GM12892 (cell line): ENCODE measurements around the gene RDH8.
A peak's percentile ranks its signal among the peaks of the same experiment; 100 is the strongest.

Source experiments
- DNase-seq: peaks from one replicate; pipeline ENCODE4 v3.0.0; 2011; ENCODE audit not compliant: insufficient read length
- FAIRE-seq: peaks from 2 replicates; lab custom pipeline; 2011; peaks lifted over from hg19 to GRCh38; lab: Jason Lieb, UNC
- POLR2A ChIP-seq: IDR thresholded peaks from 2 replicates; pipeline ENCODE4 v1.6.1; 2011; ENCODE audit warnings: low read depth, low read length, control low read depth
- POLR2AphosphoS5 ChIP-seq: IDR thresholded peaks from 2 replicates; pipeline ENCODE4 v1.6.1; 2011; ENCODE audit warnings: low read depth, low read length, control low read depth
- TAF1 ChIP-seq: IDR thresholded peaks from 2 replicates; pipeline ENCODE4 v1.6.1; 2011; ENCODE audit warnings: low read depth, mild to moderate bottlenecking, control low read depth, low read length, borderline replicate concordance

RDH8 gene

GRCh38 chr19:10026744-10027143 is 13.5 kb downstream of the RDH8 start:
- no peak for TF ChIP-seq POLR2AphosphoS5
- no peak for TF ChIP-seq TAF1
- no peak for TF ChIP-seq POLR2A
- no peak for FAIRE-seq

DNA sequence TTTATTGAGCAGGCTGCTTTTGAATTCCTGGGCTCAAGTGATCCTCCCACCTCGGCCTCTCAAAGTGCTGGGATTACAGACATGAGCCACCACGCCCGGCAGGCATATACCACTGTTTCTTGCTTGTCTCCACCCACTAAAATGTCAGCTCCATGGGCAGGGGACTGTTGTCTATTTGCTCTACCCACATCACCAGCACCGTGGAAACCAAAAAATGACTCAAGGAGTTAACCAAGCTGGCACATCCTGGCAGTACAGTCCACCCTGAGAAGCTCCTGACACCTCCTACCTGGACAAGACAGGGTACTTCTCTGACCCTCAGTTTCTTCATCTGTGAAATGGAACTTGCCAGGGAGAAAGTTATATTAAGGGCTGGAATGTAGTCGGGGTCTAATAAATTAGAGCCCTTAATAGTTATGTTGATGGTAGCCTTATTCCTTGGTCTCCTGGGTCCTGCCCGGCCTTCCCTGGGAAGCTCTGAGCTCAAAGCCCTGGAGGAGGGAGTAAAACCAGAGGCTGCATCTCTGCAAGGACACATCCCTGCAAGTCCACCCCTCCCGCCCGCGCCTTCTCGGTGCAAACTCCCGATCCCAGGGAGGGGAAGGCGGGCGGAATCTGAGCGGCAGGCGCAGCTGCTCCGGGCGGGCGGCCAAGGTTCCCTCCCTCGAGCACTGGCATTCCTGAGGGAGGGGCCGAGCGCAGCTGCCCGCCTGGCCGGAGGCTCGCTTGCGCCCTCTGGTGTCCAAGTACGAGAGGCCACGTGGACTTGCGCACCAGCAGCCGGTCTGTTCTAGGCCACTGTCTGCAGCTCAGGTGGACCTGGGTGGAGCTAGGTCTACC is 14.1 kb downstream of the RDH8 start:
- peak; percentile 85 for DNase-seq
- FAIRE-seq, result peak; percentile 89

More at GRCh38 chr19:10026744-10027143, 13.5 kb downstream of the RDH8 start:
- DNase-seq, result no peak

GRCh38 chr19:10033614-10034013 is 20.3 kb downstream of the RDH8 start:
- FAIRE-seq (no peak), DNase-seq (no peak)
- no peak for TF ChIP-seq TAF1
- TF ChIP-seq POLR2A, result no peak
- no peak for TF ChIP-seq POLR2AphosphoS5

More for the DNA sequence above, 14.1 kb downstream of the RDH8 start:
- TF ChIP-seq POLR2AphosphoS5 (no peak), TAF1 (no peak), POLR2A (no peak)

DNA sequence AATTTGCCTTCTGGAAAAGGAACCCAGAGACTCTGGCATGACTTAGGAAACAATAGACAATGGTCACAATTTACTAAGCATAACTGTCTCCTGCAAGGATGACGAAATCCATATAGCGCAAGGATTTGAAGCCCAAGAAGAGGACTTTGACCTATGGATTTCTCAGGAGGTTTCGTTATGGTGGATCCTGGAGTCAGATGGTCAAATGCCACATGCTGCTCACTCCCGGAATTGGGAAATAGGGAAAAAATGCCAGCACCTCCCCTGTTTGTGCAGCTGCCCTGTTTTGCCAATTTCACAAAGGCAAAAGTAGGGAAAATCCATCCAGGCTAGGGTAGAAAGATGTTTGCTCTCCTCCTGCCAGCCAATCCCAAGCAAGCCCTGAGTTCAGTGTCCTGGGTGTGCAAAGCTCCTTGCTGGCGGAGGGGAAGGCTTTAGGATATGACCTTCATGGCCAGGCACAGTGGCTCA is 23.4 kb downstream of the RDH8 start:
- DNase-seq (no peak), FAIRE-seq (no peak)
- TF ChIP-seq TAF1 (no peak), POLR2AphosphoS5 (no peak), POLR2A (no peak)

DNA sequence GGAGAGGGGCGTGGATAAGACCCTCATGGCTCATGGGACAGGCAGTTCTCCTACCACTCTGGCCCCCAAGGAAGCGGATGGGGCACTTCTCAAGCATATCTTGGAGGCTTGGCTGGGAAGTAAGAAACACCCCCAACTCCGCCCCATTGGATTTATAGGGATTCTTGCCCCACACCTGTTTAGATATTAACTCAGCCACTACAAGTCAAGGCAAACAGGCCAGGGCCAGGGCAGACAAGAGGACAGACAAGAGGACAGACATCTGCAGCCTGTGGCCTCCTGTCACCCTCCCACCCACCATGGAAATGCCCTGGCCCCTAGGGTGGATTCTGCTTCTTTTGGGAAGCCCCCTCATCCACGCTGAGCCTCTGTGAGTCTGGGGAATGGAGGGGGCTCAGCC is 24.1 kb downstream of the RDH8 start:
- DNase-seq (no peak), FAIRE-seq (no peak)
- TF ChIP-seq POLR2AphosphoS5 (no peak), POLR2A (no peak), TAF1 (no peak)

GRCh38 chr19:10037809-10038208 is 24.5 kb downstream of the RDH8 start:
- FAIRE-seq, result no peak
- no peak for TF ChIP-seq POLR2A
- TF ChIP-seq POLR2AphosphoS5, result no peak
- no peak for TF ChIP-seq TAF1
- no peak for DNase-seq

GRCh38 chr19:10043286-10043927 is 30.1 kb downstream of the RDH8 start:
- TF ChIP-seq POLR2AphosphoS5, result no peak
- no peak for TF ChIP-seq POLR2A
- no peak for TF ChIP-seq TAF1
- FAIRE-seq (no peak), DNase-seq (no peak)

- TF ChIP-seq POLR2A (no peak), TAF1 (no peak), POLR2AphosphoS5 (no peak)
- DNase-seq (no peak), FAIRE-seq (no peak)
These were observed 31.1 kb downstream of the RDH8 start for GRCh38 chr19:10044390-10044789.

- FAIRE-seq (no peak), DNase-seq (no peak)
These were observed 32.1 kb downstream of the RDH8 start for GRCh38 chr19:10045371-10045770.

GRCh38 chr19:10049626-10050025 is 36.3 kb downstream of the RDH8 start:
- FAIRE-seq (no peak), DNase-seq (no peak)
- no peak for TF ChIP-seq POLR2A
- TF ChIP-seq POLR2AphosphoS5, result no peak
- no peak for TF ChIP-seq TAF1

More at GRCh38 chr19:10045371-10045770, 32.1 kb downstream of the RDH8 start:
- TF ChIP-seq TAF1 (no peak), POLR2AphosphoS5 (no peak), POLR2A (no peak)

- FAIRE-seq, result no peak
- DNase-seq, result no peak
- TF ChIP-seq POLR2A, result no peak
- TF ChIP-seq TAF1, result no peak
- no peak for TF ChIP-seq POLR2AphosphoS5
These were observed 39.5 kb downstream of the RDH8 start for GRCh38 chr19:10052602-10053360.

GRCh38 chr19:10061717-10062310 is 48.5 kb downstream of the RDH8 start:
- no peak for FAIRE-seq
- DNase-seq, result no peak
- TF ChIP-seq POLR2A, result no peak
- TF ChIP-seq TAF1, result no peak
- no peak for TF ChIP-seq POLR2AphosphoS5
